Measurements from ENCODE around the gene AMOT. TPM values are rescaled to one million over a fixed set of nuclear protein-coding genes. Genes with fewer than 3 reads are reported as not detected.

AMOT gene
- total RNA-seq, 1 experiment from 2014 or later, result 0.58 TPM

GRCh38 chrX:112846782-112847181 lies 6.2 kb upstream of the AMOT start:
- intact Hi-C loops (cut with micrococcal nuclease), result no loop called here
- no peak overlapping the region for H3K4me2 ChIP-seq (ENCODE audit: low read length)
- H3K4me1 ChIP-seq (ENCODE audit: insufficient read depth, low read length), result no peaks in the 10 kb centered on the region
- no peak overlapping the region for H3K4me3 ChIP-seq (ENCODE audit: low read length)
- no peaks in the 10 kb centered on the region for H3K36me3 ChIP-seq (ENCODE audit: low read depth, low read length)
- no peak for TF ChIP-seq EZH2phosphoT487 (IDR thresholded peaks at IDR 0.05; ENCODE audit: borderline replicate concordance, low read length)
- TF ChIP-seq EZH2 (IDR thresholded peaks at IDR 0.05; ENCODE audit: low read length, unreplicated experiment), result no peak
- TF ChIP-seq, protein P1, sequence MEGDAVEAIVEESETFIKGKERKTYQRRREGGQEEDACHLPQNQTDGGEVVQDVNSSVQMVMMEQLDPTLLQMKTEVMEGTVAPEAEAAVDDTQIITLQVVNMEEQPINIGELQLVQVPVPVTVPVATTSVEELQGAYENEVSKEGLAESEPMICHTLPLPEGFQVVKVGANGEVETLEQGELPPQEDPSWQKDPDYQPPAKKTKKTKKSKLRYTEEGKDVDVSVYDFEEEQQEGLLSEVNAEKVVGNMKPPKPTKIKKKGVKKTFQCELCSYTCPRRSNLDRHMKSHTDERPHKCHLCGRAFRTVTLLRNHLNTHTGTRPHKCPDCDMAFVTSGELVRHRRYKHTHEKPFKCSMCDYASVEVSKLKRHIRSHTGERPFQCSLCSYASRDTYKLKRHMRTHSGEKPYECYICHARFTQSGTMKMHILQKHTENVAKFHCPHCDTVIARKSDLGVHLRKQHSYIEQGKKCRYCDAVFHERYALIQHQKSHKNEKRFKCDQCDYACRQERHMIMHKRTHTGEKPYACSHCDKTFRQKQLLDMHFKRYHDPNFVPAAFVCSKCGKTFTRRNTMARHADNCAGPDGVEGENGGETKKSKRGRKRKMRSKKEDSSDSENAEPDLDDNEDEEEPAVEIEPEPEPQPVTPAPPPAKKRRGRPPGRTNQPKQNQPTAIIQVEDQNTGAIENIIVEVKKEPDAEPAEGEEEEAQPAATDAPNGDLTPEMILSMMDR (conservative IDR thresholded peaks at IDR 0.05; ENCODE audit: low read depth, low read length), result no peak
- H2AFZ ChIP-seq (ENCODE audit: low read length), result no peak overlapping the region
- no peak overlapping the region for H3K27ac ChIP-seq (ENCODE audit: low read length)
- BruUV-seq (replicated peaks), result no TSS peak
- H3K9ac ChIP-seq (ENCODE audit: low read length), result no peak overlapping the region
- no peaks in the 10 kb centered on the region for H3F3A ChIP-seq (ENCODE audit: low read length, unreplicated experiment)
- H4K20me1 ChIP-seq (ENCODE audit: low read length), result no peaks in the 10 kb centered on the region
- H3K9me2 ChIP-seq (replicated peaks; ENCODE audit: low read length), result no peaks in the 10 kb centered on the region
- ATAC-seq (no peak), DNase-seq (no peak)
- ChIA-PET POLR2A (ENCODE audit: unreplicated experiment) (no interaction called here), CTCF (no interaction called here)
- no peaks in the 10 kb centered on the region for H3K79me2 ChIP-seq (ENCODE audit: low read length)
- no peaks in the 10 kb centered on the region for H3K27me3 ChIP-seq (ENCODE audit: low read length)
- H3K9me3 ChIP-seq (ENCODE audit: low read length), result no peaks in the 10 kb centered on the region

DNA sequence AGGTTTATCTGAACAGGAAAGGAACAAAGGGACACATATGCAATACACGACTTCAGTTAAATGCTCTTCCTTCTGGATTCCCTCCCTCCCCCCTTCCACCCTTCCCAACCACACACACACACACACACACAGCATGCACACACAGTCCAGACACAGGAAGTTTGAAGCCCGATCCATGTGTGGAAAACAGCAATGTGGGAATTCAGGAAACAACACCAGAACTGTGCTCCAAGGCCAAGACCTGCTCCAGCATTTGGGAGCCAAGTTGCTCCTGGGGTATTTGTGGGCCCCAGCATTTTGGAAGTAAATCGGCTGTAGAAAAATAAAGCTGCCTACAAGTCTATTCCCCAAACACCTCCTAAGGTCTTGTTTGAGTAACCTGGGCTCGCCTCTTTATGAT lies 5.6 kb upstream of the AMOT start:
- no peak overlapping the region for H3K27ac ChIP-seq (ENCODE audit: low read length)
- CTCF ChIA-PET, result no interaction called here
- no peak overlapping the region for H3K4me2 ChIP-seq (ENCODE audit: low read length)
- H4K20me1 ChIP-seq (ENCODE audit: low read length), result no peaks in the 10 kb centered on the region
- H3K9me3 ChIP-seq (ENCODE audit: low read length), result no peaks in the 10 kb centered on the region
- TF ChIP-seq EZH2 (IDR thresholded peaks at IDR 0.05; ENCODE audit: low read length, unreplicated experiment) (no peak), EZH2phosphoT487 (IDR thresholded peaks at IDR 0.05; ENCODE audit: borderline replicate concordance, low read length) (no peak)
- TF ChIP-seq, protein P1 (conservative IDR thresholded peaks at IDR 0.05; ENCODE audit: low read depth, low read length), result no peak
- no peaks in the 10 kb centered on the region for H3F3A ChIP-seq (ENCODE audit: low read length, unreplicated experiment)
- no peaks in the 10 kb centered on the region for H3K4me1 ChIP-seq (ENCODE audit: insufficient read depth, low read length)
- ATAC-seq (no peak), DNase-seq (no peak)
- no peak overlapping the region for H3K4me3 ChIP-seq (ENCODE audit: low read length)
- H2AFZ ChIP-seq (ENCODE audit: low read length), result no peak overlapping the region
- no peaks in the 10 kb centered on the region for H3K27me3 ChIP-seq (ENCODE audit: low read length)
- H3K36me3 ChIP-seq (ENCODE audit: low read depth, low read length), result no peaks in the 10 kb centered on the region
- POLR2A ChIA-PET (ENCODE audit: unreplicated experiment), result no interaction called here
- H3K9ac ChIP-seq (ENCODE audit: low read length), result no peak overlapping the region
- H3K79me2 ChIP-seq (ENCODE audit: low read length), result no peaks in the 10 kb centered on the region
- H3K9me2 ChIP-seq (replicated peaks; ENCODE audit: low read length), result no peaks in the 10 kb centered on the region
- intact Hi-C loops (cut with micrococcal nuclease), result no loop called here
- BruUV-seq (replicated peaks), result no TSS peak

- ChIA-PET CTCF (interaction anchor here (0.6 kb wide), 1 partner anchor 67 kb away, joined by 3 read pairs; no protein-coding TSS in a partner anchor), POLR2A (ENCODE audit: unreplicated experiment) (no interaction called here)
- Histone ChIP-seq H3F3A (ENCODE audit: low read length, unreplicated experiment) (no peaks in the 10 kb centered on the region), H3K9me3 (ENCODE audit: low read length) (no peaks in the 10 kb centered on the region), H3K4me1 (ENCODE audit: insufficient read depth, low read length) (no peaks in the 10 kb centered on the region), H3K27ac (ENCODE audit: low read length) (no peak overlapping the region), H4K20me1 (ENCODE audit: low read length) (no peaks in the 10 kb centered on the region), H3K9me2 (replicated peaks; ENCODE audit: low read length) (no peaks in the 10 kb centered on the region), H3K36me3 (ENCODE audit: low read depth, low read length) (no peaks in the 10 kb centered on the region), H3K27me3 (ENCODE audit: low read length) (no peaks in the 10 kb centered on the region), H3K9ac (ENCODE audit: low read length) (no peak overlapping the region), H3K4me2 (ENCODE audit: low read length) (no peak overlapping the region), H3K4me3 (ENCODE audit: low read length) (no peak overlapping the region), H2AFZ (ENCODE audit: low read length) (no peak overlapping the region), H3K79me2 (ENCODE audit: low read length) (no peaks in the 10 kb centered on the region)
- BruUV-seq (replicated peaks), result no TSS peak
- peak; percentile 14 for DNase-seq
- intact Hi-C loops (cut with micrococcal nuclease), result no loop called here
- ATAC-seq, result no peak
- TF ChIP-seq EZH2phosphoT487 (IDR thresholded peaks at IDR 0.05; ENCODE audit: borderline replicate concordance, low read length), result no peak
- no peak for TF ChIP-seq EZH2 (IDR thresholded peaks at IDR 0.05; ENCODE audit: low read length, unreplicated experiment)
Measured at GRCh38 chrX:112844250-112844649, 3.6 kb upstream of the AMOT start.

Data from PC-3 (cell line).